KOPT-K1 (cell line): ENCODE measurements around the gene NEK7.
"Not testable (repeated sequence)": the region's sequence is repeated elsewhere in the genome, so short reads cannot be mapped to it uniquely, and the experiment has no call there.

Source experiments
- H3K27ac ChIP-seq: fragments of 200-600 bp; sonication (generic); 2 replicates; pipeline ENCODE4 v1.5.1; 2016; ENCODE audit warnings: antibody characterized with exemption, mild to moderate bottlenecking, low read depth, low read length; ENCODE audit not compliant: poor library complexity, severe bottlenecking
- H3K36me3 ChIP-seq: fragments of 200-600 bp; sonication (generic); 2 replicates; pipeline ENCODE4 v1.5.1; 2017; ENCODE audit warnings: antibody characterized with exemption, mild to moderate bottlenecking, low read length, moderate library complexity; ENCODE audit not compliant: insufficient read depth
- H3K9me3 ChIP-seq: fragments of 200-600 bp; sonication (generic); 2 replicates; pipeline ENCODE4 v1.5.1; 2017; ENCODE audit warnings: antibody characterized with exemption, low read length, mild to moderate bottlenecking; ENCODE audit not compliant: insufficient read depth, poor library complexity, severe bottlenecking

Gene NEK7

DNA sequence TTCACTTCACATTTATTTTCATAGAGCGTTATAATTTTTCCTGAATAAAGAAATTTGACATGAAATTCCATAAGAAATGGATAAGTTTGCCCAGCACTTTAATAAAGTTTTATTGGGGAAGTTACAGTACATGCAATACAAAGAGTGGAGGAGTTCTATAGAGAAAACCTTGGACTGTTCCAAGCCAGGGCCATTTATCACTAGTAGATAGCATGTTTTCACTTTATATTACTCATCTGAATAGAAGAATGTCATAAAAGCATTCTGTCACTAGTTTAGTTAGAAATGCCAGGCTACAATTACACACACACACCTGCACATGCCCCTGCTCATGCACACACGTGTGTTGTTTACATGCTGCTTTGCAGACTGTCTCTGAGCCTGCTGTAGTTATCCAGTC lies 123.3 kb downstream of the NEK7 start:
- peaks cover 29% of the 10 kb centered on the region for H3K36me3 ChIP-seq
- H3K9me3 ChIP-seq = no peaks in the 10 kb centered on the region
- no peak overlapping the region for H3K27ac ChIP-seq

DNA sequence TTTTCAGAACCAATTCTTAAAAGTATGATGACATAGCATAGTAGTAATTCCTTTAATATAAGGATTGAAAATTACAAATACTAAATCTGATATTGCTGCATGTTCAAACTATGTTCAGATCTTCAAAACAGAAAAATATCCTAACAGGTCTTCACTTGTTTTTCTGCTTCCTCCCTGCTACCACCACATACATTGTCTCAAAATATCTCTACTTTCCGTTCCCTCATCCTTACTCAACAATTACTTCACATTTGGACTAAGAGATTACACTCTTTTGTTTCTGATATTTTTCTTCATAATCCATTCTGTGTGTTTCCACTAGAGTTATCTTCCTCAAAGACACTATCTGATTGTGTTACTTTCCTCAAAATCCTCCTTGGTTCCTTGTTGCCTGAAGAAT lies 125.1 kb downstream of the NEK7 start:
- H3K27ac ChIP-seq = peak overlapping the region; percentile 50
- no peaks in the 10 kb centered on the region for H3K9me3 ChIP-seq
- H3K36me3 ChIP-seq = peaks cover 40% of the 10 kb centered on the region

DNA sequence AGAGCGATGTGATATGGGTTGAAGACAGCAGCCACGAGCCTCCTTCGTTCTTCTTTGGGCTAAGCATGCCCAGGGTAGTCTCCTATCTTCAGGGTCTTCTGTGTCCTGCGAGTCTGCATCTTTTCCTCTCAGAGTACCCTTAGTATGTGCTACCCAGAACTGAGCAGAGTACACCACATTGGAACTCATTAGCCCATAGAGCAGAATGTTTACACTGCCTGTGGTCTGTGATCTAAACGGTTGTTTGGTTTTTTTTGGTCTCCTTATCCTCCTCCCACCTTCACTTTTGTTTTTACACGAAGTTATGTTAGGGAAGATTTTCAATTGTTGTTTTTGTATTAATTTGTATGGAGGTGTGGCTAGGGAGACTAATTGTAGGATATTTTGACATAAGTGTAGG lies 126.4 kb downstream of the NEK7 start:
- Histone ChIP-seq H3K9me3 (no peaks in the 10 kb centered on the region), H3K27ac (peak overlapping the region; percentile 50), H3K36me3 (peaks cover 46% of the 10 kb centered on the region)

DNA sequence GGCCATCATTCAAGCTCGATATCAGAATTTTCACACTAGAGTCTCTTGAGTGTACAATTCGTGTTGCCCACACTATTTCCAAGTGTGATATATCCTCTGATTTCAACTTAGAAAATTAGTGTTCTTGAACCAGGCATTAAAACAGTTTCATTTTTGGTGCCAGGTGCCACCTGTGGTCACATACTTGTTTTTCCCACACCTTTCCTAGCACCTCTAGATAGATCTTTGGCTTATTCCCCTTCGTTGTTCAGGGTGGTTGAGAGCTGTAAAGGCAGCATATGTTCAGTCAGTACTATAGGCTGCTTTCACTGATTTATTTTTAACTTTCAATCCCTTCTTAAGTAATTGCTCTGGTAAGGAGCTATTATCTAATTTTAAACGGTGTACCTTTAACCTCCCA lies 131.1 kb downstream of the NEK7 start:
- Histone ChIP-seq H3K27ac (no peak overlapping the region), H3K36me3 (peaks cover 47% of the 10 kb centered on the region)

DNA sequence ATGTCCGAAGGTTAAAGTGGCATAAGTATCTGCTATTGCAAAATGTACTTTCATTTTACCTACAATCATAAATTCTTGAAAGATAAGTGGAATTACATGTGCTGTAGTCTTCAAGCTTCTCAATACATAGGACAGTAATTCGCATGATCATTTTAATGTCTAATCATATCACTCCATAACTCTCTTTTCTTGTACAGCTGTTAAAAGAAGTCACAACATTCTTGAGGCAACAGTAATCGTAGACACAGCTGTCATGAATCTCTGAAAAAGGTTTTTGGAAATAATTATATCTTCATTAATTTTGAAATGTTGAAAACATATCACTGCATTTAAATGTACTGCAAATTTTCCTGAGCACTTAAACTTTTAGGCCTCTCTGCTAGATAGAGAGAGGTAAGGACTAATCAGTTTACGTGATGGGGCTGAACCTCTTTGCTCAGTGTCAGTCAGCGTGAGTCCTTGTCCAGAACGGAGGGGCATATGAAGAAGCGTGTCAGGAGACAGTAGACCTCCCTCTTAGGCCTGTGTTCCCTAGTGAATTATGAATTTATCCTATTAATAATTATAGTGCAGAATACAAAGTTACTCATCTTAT lies 133.4 kb downstream of the NEK7 start:
- no peaks in the 10 kb centered on the region for H3K9me3 ChIP-seq
- H3K36me3 ChIP-seq = peaks cover 61% of the 10 kb centered on the region
- H3K27ac ChIP-seq = no peak overlapping the region

More for the DNA sequence above, 131.1 kb downstream of the NEK7 start:
- H3K9me3 ChIP-seq = no peaks in the 10 kb centered on the region

DNA sequence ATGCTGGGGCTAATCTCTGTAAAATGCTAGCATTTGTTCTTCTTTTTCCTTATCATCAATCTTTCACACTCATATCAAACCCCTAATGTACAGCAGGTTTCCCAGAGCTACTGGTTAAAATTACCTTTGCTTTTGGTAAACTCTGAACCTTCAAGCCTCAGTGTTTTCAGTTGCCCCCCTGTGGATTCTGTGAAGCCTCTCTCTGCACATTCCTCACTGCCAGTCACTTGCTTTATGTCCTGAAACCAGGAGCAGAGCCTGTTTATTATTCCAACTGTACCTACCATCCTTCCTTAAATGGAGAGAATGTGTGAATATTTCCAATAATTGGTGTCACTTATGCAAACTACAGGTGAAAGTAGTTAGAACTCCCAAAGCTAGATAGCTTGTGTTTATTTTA lies 134.2 kb downstream of the NEK7 start:
- no peaks in the 10 kb centered on the region for H3K9me3 ChIP-seq
- no peak overlapping the region for H3K27ac ChIP-seq
- peaks cover 60% of the 10 kb centered on the region for H3K36me3 ChIP-seq

DNA sequence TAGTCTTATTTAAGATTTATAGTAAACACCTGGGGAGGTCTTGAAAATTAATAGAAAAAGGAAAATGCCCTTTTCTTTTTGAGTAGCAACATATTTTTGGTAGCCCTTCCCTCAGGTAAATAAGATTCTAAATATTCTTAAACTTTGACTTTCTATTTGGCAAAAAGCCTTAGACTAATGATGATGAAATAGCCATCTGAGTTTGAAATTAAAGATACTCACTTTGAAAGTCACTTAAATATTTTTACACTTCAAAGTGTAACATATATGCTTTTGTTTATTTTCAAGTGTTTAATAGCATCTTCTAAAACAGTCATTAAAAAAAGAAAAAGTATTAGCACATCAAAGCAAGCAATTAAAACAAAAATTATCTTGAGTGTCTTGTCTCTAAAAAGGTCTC lies 135.1 kb downstream of the NEK7 start:
- Histone ChIP-seq H3K9me3 (no peaks in the 10 kb centered on the region), H3K36me3 (peaks cover 63% of the 10 kb centered on the region), H3K27ac (no peak overlapping the region)

DNA sequence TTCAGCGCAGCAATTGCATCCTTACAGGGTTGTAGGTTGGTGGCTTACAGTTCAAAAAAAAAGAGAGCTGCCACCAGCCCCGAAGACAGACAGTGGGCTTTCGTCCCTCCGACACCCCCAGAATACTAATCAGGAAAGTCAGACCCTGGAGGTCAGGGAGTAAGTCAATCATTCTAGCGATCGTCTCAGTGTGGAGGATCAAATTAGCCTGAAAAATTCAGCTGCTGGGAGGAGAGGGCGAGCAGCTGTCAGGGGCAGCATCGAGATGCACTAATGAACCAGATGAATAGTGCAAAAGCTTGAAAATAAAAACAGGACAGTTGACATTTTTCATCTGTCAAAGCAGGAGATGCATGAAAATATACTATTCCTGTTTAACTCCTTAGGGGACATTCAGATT lies 138.4 kb downstream of the NEK7 start:
- H3K36me3 ChIP-seq = peaks cover 75% of the 10 kb centered on the region

DNA sequence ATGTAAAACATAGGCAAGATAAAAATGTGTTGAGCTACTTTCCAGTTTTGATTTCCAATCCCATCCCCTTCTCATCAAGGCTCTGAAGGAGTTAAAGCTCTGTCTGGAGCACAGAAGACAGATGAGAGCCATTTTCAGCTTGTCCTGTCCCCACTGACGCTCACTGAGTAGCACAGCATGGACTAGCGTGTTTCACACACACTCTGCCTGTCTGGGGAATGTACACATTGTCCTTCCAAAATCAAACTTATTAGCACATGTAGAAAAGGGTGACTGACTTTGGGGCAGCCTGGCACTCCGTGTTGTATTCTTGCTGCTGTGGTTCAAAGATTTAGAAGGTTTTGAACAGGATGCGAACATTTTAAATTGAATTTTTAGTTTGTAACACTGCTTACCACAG lies 139.2 kb downstream of the NEK7 start:
- no peak overlapping the region for H3K27ac ChIP-seq
- H3K9me3 ChIP-seq = no peaks in the 10 kb centered on the region
- peaks cover 77% of the 10 kb centered on the region for H3K36me3 ChIP-seq

More for the DNA sequence above, 138.4 kb downstream of the NEK7 start:
- Histone ChIP-seq H3K9me3 (no peaks in the 10 kb centered on the region), H3K27ac (no peak overlapping the region)

DNA sequence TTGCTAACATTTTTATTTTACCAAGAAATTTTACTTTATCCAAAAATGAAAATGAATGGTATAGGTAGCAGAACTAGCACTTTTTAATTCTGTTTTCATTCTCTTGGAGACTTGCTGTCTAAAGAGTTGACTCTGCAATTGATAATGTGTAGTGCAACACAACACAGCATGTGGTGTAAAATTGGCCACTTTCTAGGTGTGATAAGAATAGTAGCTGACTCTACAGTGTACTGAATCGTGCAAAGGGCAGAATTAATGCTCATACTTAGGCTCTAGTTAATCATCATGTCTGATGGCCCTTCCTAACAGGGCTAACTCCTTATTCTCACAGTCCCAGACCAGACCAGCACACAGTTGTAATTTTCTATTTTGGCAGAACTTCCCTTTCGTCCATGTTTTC lies 140.5 kb downstream of the NEK7 start:
- H3K36me3 ChIP-seq = peaks cover 74% of the 10 kb centered on the region
- no peak overlapping the region for H3K27ac ChIP-seq

DNA sequence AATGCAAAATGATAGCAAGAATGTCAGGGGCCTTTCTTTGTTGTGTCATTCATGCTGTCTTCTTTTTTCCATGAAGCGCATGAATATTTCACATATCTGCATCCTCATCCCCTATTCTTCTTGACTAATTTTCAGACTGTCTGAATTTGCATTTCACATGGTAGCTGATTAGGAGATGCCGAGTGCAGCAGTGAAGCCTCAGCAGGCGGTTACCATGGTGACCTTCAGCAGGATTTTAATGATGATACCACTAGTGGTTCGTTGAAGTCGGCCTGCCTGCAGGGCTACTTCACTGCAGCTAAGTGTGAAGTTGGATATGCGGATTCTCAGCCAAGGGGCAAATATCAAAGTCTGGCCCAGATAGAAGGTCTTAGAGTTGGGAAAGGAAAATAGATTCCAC lies 141.8 kb downstream of the NEK7 start:
- Histone ChIP-seq H3K27ac (no peak overlapping the region), H3K36me3 (peaks cover 72% of the 10 kb centered on the region), H3K9me3 (no peaks in the 10 kb centered on the region)

More for the DNA sequence above, 140.5 kb downstream of the NEK7 start:
- no peaks in the 10 kb centered on the region for H3K9me3 ChIP-seq

DNA sequence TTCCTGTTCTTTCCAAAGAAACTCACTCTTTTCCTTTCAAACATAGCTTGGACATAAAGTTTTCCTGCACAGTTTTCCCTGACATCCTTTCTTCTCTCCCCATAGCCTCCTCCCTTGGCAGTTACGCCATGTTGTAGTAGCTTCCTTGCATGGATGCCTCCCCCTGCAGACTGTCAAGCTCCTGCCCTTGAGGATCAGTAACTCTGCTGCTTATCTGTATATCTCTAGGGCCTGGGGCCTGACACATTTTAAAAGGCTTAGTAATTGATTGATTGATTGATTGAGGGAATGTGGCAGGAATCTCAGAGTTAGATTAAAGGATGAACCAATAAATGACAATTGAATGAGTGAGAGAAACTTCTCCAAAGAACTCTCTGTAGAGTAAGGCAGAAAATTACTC lies 143.7 kb downstream of the NEK7 start:
- no peaks in the 10 kb centered on the region for H3K9me3 ChIP-seq
- H3K36me3 ChIP-seq = peaks cover 55% of the 10 kb centered on the region
- no peak overlapping the region for H3K27ac ChIP-seq

DNA sequence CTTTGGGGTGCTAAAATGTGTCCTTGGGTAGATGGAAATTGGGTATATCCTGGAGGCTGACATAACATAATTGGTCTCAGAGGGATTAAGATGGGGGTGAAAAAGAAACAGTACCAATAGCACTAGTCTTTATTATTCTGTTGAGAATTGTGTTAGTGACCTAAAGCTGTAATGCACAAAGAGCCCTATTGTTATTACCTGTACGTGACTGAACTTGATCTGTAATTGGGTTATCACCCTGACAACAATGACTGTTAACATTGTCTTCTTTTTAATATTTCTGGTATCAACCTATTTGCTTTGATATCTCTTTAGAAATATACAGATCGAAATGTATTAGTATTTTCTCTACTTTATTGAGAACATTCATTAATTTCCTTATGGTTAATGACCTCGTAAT lies 147.6 kb downstream of the NEK7 start:
- Histone ChIP-seq H3K36me3 (peaks cover 44% of the 10 kb centered on the region), H3K9me3 (peaks cover 4% of the 10 kb centered on the region), H3K27ac (no peak overlapping the region)

DNA sequence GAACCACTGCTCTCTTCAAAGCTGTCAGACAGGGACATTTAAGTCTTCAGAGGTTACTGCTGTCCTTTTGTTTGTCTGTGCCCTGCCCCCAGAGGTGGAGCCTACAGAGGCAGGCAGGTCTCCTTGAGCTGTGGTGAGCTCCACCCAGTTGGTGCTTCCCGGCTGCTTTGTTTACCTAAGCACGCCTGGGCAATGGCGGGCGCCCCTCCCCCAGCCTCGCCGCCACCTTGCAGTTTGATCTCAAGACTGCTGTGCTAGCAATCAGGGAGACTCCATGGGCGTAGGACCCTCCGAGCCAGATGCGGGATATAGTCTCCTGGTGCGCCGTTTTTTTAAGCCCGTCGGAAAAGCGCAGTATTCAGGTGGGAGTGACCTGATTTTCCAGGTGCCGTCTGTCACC lies 158.0 kb downstream of the NEK7 start:
- H3K27ac ChIP-seq, H3K9me3 ChIP-seq: not testable (repeated sequence)
- H3K36me3 ChIP-seq = peaks cover 30% of the 10 kb centered on the region

DNA sequence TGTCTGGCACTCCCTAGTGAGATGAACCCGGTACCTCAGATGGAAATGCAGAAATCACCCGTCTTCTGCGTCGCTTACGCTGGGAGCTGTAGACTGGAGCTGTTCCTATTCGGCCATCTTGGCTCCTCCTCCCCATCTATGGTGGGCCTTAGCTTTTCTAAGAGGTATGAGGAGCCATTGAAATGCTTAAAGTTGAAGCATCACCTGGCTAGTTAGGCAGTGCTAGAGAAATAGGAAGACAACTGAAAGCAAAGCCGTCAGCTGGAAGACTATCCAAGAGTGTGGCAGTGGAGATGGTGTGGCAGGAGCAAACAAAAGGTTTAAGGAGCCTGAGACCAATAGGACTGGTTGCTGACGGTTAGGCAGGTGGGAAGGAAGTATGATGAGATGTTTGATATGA lies 158.5 kb downstream of the NEK7 start:
- not testable (repeated sequence) for H3K27ac ChIP-seq, H3K9me3 ChIP-seq
- H3K36me3 ChIP-seq = peaks cover 34% of the 10 kb centered on the region

DNA sequence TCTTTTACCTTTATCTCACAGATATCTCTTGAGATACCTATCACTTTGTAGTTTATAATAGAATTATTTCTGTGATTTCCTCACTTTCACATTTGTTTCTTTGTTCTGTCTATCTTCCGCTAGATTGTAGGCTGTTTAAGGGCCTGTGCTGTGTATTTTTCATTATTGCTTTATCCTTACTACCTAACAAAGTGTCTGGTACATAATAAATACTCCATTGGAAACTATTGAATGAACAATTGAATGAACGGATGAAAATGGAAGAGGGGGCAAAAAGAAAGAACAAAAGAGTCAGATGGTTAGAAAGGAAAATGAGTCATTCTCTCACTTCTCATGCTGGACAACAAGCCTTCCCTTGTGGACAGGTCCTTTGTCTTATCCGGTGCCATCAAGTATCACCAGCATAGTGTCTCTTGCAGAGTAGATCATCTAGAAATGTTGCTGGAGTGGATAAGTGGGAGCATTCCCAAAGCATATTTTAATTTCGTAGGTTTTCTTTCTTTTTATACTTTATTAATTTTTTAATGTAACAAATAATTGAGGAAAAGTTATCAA lies 159.8 kb downstream of the NEK7 start:
- no peak overlapping the region for H3K27ac ChIP-seq
- no peaks in the 10 kb centered on the region for H3K9me3 ChIP-seq
- peaks cover 46% of the 10 kb centered on the region for H3K36me3 ChIP-seq
